Measurements from ENCODE around the gene BBIP1.

- TF ChIP-seq POLR2AphosphoS5 (IDR thresholded peaks at IDR 0.05) (no peak), CTCF (IDR thresholded peaks at IDR 0.05) (no peak), EP300 (IDR thresholded peaks at IDR 0.05) (no peak), POLR2A (IDR thresholded peaks at IDR 0.05) (no peak)
These were observed 64.9 kb downstream of the BBIP1 start for GRCh38 chr10:110853921-110854605.
